Activated CD4-positive, alpha-beta T cell treated with anti-CD3 and anti-CD28 coated beads for 1 hour (primary cell): Measurements from ENCODE around the gene CHPF2.

Experiments used
- DNase-seq: peaks from one replicate; pipeline ENCODE4 v3.0.0-alpha.2; 2020

The CHPF2 gene

GRCh38 chr7:151247611-151248345 is 15.5 kb downstream of the CHPF2 start:
- DNase-seq, result no peak

DNA sequence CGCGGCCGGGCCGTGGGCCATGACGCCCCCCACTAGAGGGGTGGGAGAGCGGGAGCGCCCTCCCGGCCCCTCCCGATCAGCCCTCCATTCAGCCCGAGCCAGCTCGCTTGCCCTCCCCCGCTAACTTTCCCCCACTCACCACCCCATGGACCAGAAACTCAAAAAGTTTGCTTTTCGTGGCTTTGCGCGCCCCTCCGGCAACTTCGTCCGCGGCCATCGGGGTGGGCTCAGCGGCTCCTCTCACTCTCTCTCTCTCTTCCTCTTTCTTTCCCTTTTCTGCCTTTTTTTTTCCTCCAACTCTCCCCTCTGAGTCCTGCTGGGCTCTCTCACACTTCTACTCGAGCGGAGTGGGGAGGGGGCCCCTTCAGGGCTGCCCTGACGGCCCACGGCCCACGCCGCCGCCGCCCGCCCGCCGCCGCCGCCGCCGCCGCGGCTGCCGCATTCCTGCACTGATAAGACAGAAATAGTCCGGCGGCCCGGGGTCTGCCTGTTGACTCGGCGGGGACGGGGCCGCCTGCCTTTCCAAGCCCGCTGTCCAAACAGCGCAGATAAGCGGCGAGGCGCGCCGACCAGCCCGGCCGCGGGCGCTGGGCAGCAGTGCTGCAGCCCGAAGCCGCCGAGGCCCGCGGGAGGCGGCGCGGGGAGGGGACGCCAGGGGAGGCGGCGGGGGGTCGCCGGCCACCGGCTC is 16.2 kb downstream of the CHPF2 start, which contains the start of gene SMARCD3:
Gene SMARCD3, minus strand, starts transcription at position 349 of the 688 bp plus-strand sequence. Its CDS starts 132 bp downstream, at position 217.
- peak; percentile 23 for DNase-seq

GRCh38 chr7:151249034-151249731 is 16.9 kb downstream of the CHPF2 start:
- no peak for DNase-seq

DNA sequence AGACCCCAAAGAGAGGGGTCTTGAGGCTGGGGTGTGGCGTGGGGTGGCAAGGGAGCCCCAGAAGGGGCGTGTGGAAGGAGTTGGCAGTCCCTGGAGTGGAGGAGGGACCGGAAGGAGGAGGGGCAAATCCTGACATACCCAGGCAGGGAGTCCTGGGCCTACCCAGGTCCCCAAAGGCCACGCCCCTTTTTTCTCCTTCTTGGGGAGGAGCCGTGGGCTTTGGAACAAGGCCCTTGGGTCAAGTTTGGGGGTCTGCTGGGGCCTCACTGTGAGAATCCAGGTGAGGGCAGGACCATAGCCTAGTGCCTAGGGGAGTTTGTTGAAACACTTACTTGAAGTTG is 17.4 kb downstream of the CHPF2 start:
- no peak for DNase-seq

- no peak for DNase-seq
Measured at GRCh38 chr7:151250181-151251132, 18.2 kb downstream of the CHPF2 start.

DNA sequence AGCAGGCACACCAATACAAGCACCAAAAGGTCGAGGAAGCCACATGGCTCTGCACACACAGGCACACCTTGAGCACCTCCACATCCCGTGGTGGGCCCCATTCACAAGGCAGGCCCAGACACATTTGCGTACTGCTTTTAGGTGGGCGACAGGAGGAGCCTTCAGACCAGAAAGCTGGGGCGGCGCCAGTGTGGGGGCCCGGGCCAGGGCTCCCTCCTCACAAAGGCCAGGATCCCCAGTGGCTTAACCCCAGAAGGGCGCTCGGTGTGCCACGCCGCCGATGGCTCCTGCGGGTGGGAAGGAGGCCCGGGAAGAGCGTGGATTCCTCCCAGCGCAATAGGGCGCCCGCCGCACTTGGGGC is 19.0 kb downstream of the CHPF2 start:
- no peak for DNase-seq

DNA sequence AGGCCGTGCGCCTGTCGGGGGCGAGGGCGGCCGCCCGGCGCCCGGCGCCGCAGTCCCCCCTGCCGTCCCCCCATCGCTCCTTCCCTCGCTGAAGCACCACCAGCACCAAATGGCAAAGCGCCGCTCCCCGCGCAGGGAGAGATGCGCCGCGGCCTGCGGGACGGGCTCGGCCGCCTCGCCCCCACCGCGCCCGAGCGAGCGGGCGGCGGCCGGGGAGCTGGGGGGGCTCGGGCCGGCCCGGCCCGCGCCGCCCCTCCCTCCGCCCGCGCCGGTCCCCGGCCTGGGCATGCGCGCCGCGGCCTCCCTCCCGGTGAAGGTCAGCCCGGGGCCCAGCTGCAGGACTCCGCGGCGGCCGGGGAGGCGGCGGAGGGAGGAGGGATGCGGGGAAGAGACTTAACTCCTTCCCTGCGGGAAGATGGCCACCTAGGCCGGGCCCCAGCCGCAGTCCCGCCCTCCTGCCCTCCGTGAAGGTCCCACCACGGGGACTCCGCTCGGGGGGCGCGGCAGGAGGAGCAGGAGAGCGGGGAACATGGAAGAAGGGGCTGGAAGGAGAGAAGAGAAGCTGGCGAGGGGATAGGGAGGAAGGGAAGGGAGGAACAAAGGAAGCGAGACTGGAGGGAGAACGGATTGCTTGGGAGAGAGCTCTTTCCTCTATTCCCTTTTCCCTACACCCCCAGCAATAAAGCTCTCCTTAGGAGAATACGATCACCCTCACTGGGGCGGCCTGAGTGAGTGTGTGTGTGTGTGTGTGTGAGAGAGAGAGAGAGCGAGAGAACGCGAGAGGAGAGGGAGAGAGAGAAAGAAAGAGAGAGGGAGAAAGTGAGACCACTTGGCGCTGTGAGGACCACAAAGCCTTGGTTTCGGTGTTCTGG is 19.6 kb downstream of the CHPF2 start:
- no peak for DNase-seq

DNA sequence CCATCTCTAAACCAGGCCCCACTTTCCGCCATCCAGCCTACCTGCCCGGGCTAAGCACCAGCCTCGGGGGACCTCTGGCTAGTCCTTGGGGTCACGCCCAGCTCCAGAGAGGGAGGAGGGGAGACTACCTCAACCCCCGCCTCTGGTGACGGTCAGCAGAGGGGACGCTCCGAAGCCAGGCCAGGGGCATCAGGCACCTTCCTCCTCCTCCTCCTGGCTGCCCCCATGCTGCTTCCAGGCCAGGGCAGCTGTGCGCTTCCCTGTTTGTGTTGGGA is 20.2 kb downstream of the CHPF2 start:
- no peak for DNase-seq

GRCh38 chr7:151252961-151253711 is 20.9 kb downstream of the CHPF2 start:
- DNase-seq, result no peak

- no peak for DNase-seq
Measured at GRCh38 chr7:151254316-151254715, 22.0 kb downstream of the CHPF2 start.

DNA sequence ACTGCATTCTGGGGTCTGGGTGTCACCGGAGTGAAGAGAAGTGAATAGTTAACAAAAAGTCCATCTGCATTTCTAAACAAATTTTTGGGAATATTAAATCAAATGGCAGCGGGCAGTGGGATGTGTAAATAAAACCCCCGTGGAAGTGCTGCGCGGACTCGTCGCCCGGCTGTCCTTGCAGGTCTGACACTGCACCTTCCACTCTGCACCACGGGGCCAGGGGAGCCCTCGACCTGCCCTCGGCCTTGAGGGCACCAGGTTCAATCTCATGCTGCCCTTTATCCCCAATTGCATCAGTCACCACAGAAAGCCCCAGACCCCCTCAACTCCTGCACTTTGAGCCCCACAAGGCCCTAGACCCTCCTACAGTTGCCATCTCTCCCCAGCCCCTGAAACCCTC is 22.6 kb downstream of the CHPF2 start:
- no peak for DNase-seq

- DNase-seq, result no peak
Measured at GRCh38 chr7:151255390-151255789, 23.1 kb downstream of the CHPF2 start.

DNA sequence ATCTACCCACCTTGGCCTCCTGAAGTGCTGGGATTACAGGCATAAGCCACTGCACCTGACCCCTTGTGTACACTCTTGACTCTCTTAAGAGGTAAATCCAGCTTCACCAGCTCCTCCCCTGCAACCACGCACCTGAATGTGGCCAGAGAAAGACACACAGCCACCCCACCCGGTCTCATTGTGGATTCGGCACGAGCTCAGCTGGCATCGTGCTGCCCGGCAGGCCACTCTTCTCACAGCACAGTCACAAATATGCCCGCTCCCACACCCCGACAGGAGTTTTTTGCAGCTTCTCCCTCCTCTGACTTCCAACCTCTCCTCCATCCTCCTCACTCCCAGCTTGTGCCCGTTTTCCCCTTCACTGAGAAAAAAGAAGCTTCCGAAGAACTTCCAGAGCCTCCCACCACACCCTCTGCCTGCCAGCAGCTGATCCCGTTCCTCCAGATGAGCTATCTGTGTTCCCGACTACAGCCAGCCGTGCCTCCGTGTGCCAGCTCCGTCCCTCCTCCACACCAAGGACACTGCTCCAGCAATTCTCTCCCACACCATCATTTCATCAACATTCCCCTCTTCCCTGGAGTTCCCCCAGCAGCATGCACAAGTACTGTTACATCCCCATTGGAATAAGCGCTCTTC is 24.2 kb downstream of the CHPF2 start:
- DNase-seq, result no peak

- no peak for DNase-seq
Measured at GRCh38 chr7:151257990-151258389, 25.7 kb downstream of the CHPF2 start.

- no peak for DNase-seq
Measured at GRCh38 chr7:151260471-151260870, 28.2 kb downstream of the CHPF2 start.

- no peak for DNase-seq
Measured at GRCh38 chr7:151260883-151261282, 28.6 kb downstream of the CHPF2 start.

- no peak for DNase-seq
Measured at GRCh38 chr7:151261529-151261928, 29.2 kb downstream of the CHPF2 start.

DNA sequence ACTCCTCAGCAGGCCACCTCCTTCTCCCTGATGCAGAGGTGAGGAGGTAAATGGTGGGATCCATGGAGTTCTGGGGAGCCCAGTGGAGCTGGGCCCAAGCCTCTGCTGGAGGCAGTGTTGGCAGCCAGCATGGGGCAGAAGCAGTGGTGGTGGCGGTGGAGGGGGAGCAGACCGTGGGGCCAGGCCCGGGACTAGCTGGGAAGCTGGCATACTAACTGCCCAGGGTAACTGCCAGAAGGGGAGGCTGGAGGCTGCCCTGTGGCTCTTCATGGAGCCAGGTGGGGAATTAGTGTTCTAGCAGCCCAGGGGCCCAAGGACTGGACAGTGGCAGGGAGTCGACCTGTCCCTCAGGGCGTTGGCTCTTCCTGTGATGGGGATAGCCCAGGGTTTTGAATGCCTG is 32.3 kb downstream of the CHPF2 start:
- no peak for DNase-seq

GRCh38 chr7:151265351-151265931 is 33.2 kb downstream of the CHPF2 start:
- DNase-seq, result no peak

DNA sequence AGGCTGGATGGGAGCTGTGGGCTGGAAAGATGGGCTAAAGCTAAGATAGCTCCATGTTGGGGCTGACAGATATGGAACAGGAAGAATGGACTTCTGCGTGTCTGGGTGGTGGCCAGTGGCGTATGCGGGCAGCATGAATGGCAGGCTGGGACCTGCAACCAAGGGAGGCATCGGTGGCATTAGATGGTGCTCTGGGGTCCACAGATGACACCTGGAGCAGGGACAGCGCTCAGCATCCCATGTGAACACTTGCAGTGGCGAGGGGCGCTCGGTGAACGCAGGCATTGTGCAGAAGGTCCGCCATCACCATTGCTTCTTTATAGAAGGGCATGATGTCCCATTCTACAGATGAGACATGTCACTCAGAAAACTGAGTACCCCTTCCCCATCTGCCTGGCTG is 37.2 kb downstream of the CHPF2 start:
- DNase-seq, result no peak
